NCI-H2227 treated with DMSO at 0.1 percent for 48 hours (cell line): ENCODE data around the gene IPO4.

Experiments used
- DNase-seq: peaks from one replicate; lab custom pipeline; 2025; lab: John Stamatoyannopoulos, UW

IPO4 gene

DNA sequence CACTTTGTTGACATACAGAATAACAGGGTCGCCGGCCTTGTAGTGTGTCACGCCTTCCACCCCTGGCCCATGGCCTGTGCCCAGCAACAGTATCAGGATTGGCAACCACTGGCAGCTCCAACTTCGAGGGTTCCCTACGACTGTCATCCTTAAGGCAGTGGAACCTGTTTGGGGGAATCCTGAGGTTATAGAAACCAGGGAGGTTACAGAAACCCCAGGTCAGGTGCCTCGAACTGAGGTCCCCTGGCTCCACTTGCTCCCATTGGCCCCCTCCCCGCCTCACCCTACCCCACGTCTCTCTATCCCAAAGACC is 6.2 kb upstream of the IPO4 start:
- no peak for DNase-seq

- DNase-seq, result no peak
Observed at GRCh38 chr14:24194186-24194872, 5.7 kb upstream of the IPO4 start.

DNA sequence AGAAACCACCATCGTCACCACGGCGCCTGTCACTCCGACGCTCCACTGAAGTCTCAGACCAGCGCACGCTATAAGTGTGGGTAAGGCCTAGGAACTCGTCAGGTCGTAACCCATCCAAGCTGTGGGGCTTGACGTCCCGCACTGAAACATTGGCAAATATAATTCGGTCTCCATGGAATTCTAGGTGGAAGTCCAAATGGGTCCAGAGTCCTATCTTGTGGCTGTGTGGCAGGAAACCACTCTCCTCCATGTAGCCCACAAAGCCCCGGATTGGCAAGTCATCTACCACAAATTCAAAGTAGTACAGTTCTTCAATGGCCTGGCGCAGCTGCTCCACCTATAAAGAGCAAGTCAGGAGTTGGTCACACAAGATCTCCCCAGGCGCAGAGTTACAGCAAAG is 4.3 kb upstream of the IPO4 start:
- no peak for DNase-seq

GRCh38 chr14:24190416-24190815 is 1.8 kb upstream of the IPO4 start:
- DNase-seq, result no peak

DNA sequence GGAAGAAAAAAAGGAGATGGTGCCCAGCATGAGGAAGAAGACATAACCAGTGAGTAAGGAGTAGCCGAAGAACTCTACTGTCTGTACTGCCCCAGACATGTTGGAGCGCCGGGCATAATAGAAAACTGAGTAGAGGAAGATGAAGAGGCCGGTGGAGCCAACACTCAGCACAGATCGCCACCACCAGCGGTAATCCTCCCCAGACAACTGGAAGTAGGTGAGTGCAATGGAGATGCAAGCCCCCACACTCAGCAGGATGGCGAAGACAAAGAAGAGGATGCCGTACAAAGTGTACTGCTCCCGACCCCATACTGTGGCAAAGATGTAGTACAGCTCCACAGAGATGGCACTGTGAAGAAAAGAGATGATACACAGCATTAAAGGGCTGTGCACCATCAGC is 844 bp upstream of the IPO4 start:
- DNase-seq, result no peak

- DNase-seq, result no peak
Observed at GRCh38 chr14:24189059-24189375, 401 bp upstream of the IPO4 start.

DNA sequence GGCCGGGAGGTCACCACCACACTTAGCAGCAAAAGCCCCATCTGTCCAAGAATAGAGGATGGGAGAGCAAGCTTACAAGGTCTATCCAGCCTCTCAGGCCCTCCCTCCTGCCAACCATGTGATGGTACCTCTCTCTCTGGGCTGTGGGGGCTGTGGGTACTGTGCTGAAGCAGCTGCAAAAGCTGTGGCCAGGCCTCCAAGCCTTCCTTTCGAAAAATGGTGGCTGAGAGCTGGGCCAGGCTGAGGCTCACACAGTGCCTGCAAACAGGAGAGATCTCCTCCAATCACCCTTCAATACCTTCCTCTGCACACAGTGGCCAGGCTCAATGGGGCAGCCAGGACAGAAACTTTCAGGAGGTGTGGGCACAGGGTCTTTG is 1.1 kb downstream of the IPO4 start:
- no peak for DNase-seq

DNA sequence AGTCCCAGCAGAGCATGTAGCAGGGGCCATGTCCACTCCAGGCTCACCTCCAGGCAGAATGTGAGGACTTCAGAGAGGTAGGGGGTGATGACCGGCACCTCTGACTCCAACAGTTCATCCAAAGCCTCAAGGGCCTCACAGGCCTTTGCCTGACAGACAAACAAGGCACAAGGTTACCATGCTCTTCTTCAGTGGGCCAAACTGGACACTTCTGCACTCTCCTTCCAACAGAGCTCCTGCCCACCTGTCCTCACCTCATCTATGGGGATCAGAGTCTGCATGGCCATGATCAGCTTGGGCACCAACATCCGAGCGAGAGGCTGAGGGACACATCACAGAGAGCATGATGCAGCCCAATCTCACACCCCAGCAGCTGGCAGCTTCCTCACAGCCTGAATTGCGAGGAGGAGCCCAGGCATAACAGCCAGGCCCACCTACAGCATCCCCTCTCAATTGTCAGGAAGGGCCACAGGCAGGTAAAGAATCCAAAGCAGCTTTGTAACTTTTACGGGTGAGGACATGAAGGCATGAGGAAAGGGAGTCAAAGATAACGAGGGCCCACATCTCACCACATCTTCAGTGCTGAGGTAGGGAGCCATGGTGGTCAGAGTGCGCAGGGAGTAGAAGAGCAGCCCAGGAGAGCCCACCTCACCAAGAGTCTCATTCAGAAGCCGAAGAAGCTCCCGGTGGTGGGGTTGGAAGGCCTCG is 1.6 kb downstream of the IPO4 start:
- no peak for DNase-seq

GRCh38 chr14:24185741-24186140 is 2.9 kb downstream of the IPO4 start:
- DNase-seq, result no peak

DNA sequence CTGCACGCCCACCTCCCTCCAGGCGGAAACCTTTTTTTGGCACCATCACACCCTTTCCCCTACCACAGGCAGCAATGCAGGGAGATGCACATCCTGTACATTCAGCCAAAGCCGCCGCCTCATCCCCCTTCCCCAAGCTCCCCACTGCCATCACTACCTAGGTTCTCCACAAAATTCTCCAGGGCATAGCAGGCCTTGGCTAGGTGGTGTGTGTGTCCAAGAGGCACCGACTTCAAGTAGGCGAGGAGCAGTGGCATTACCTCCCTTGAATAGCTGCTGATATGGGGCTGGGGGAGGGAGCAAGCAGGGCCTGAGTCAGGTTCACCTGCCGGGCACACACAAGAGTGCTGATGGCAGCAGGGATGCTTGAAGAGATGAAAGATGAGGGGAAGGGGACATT is 3.6 kb downstream of the IPO4 start:
- no peak for DNase-seq

DNA sequence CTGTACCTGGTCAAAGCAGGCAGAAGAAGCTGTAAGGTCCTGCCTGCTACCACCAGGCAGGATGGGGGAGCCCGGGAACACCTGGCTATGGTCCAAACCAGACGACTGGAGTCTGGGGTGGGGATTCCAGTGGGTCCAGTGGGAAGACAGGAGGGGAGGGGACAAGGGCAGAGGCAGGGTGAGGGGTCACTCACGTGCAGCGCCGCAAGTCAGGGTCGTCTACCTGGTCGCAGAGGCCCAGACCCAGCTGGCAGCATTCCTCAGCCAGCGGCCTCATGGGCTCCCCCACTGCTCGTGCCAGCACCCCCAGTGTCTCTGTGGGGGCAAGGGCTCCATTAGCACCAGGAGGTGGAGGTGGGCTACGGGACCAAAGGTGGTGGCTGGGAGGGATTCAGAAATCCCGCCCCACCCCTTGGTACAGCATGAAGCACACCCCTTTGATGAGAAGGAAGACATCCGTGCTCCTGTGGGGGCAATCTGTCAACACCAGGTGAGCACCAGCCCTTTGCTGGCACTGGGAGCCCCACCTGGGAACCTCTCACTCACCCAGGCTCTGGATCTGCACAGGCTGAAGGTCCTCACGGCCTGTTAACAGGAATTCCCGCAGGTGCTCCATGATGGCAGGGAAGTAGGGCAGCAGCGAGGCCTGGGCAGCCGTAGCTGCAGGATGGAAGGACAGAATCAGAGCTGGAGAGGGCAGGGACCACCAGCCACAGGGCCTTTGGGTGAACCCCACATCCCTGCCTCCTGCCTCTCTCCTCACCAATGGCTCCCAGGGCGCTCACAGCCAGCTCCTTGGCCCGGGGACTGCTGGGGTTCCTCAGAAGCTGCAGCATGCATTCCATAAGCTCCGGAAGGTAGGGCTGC is 4.3 kb downstream of the IPO4 start:
- DNase-seq, result no peak

GRCh38 chr14:24183014-24183481 is 5.6 kb downstream of the IPO4 start:
- DNase-seq, result no peak

DNA sequence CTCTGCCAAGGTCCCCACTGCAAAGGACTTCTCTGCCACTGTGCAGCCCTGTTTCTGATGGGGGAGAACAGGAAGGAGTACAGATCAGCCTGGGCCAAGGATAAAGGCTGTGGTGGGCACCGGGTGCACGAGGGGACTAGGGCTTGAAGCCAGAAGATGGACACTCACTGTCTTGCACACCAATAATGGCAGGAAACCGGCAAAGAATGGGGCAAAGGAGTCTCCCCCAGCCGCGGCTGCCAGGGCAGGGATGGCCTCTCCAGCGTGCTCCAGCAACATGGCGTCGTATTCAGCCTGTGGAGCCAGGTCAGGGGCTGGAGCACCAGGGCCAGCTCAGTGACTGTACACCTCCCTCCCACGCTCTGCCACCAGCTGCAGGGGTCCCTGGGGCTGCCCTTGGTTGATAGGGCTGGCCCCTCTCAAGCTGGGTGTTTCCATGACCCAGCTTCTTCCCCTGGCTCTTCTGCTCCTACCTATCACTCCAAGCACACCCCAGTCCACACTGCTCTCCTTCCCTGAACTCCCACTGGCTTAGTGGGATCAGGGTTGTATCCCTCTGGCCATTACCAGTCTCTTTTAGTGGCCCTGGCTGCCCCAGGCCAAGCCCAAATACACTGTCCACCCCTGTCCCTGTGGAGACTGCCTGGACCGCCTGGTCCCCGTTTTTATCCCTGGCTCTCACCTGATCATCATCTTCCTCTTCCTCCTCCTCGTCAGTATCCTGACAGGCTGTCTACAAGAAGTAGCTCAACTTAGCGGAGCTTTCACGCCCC is 6.3 kb downstream of the IPO4 start:
- DNase-seq, result no peak

GRCh38 chr14:24181371-24182077 is 7.1 kb downstream of the IPO4 start:
- DNase-seq, result no peak

DNA sequence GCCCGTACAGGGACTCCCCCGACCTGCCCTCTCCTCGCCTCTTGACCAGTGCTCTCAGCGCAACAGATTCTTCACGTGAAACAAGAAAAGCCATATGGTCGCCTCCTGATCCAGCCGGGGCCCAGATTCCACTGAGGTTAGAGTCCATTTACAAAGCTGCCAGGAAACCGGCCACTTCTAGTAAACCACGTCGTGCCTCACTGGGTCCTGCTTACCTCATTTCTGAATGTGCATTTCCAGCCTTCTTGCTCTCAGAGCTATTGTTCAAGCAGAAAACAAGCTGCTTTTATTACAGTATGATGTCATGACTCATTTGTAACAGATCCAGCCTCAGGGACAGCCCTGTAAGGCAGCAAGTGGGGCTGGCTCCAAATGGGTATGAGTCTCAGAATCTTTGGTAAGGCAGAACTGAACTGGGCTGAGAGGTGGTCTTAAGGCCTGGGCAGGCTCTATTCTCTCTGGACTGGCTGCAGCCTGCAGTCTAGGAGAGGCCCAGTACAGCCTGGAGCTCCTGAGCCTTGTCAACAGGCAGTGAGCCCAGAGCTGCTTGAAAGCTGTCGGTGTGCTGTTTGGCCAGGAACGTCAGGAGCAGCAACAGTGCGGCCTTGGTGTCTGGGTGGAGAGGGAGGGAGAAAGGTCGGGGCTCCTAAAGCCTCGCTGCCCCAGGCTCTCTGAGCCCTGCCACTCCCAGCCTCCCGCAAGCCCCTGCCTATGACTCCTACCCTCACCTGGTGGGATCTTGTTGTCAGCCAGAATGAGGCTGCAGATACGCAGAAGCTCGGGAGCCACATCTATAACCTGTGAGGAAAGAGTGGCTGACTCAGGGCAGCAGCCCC is 8.4 kb downstream of the IPO4 start:
- no peak for DNase-seq

DNA sequence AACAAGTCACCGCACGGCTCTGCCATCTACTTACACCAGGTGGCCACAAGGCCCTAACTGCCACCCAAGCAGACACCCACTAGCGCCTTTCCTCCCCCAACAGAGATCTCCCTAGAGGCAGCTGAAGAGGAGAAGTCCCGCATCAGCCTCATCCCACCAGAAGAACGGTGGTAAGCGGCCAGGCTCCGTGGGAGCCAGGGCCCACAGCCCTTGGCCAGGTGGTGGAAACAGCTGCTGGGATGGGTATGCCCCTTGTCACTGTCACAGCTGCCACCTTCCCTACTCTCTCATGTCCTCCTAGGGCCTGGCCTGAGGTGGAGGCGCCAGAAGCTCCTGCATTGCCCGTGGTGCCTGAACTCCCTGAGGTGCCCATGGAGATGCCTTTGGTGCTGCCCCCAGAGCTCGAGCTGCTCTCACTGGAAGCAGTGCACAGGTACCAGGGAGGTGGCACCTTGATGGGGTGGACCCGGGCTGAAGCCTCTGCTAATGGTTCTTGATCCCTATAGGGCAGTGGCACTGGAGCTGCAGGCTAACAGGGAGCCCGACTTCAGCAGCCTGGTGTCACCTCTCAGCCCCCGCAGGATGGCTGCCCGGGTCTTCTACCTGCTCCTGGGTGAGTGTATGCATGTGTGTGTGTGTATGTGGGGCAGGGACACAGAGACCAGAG is 9.2 kb downstream of the IPO4 start:
- DNase-seq, result no peak

DNA sequence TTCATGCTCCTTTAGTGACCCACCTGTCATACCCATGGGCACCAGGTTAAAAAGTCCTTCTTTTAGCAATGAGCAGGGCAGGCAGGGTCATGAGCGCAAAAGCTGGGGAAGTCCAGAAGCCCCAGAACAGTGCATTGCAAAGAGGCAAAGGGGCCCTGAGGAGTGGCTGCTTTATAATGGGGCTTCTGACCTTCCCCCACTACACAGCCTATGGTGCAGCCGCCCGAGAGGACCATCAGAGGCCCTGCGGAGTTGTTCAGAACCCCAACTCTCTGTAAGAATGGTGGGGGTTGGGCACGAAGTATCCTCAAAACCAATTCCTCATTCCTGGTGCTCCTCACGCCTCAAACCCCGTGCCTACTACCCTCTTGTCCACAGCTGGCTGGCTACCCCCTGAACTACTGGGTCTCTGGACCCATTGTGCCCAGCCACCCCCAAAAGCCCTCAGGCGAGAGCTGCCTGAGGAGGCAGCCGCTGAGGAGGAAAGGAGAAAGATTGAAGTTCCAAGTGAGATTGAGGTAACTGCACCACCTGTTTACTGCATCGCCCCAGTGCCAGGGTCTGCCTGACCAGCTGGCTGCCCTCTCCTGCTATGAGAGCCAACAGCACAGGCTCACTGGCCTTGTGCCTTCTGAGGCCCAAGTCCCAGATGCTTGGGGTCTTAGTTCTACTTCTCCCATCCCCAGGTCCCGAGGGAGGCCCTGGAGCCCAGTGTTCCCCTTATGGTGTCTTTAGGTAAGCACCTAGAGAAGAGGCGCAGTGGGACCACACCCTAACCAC is 10.0 kb downstream of the IPO4 start:
- no peak for DNase-seq

DNA sequence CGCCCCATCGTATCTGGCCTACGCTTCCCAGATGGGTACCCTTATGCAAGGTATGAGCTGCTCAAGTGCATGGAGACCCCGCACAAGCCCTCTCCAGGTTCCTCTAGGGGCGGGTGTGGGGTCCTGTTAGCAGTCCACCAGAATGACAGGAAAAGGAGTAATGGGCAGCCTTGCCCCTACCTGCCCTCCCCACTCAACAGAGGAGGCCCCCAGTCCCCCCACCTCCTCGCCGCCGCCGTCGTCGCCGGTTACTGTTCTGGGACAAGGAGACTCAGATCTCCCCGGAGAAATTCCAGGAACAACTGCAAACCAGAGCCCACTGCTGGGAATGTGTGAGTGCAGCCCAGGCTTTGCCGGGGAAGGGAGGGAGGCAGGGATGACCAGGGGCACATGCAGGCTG is 10.7 kb downstream of the IPO4 start:
- no peak for DNase-seq

GRCh38 chr14:24177041-24177825 is 11.4 kb downstream of the IPO4 start:
- DNase-seq, result no peak
